ENCODE results near the gene BLACAT1. TPM values are rescaled to one million over a fixed set of nuclear protein-coding genes. Genes with fewer than 3 reads are reported as not detected.
"Not testable (repeated sequence)": the region's sequence is repeated elsewhere in the genome, so short reads cannot be mapped to it uniquely, and the experiment has no call there.

The BLACAT1 gene
- total RNA-seq, 1 donor from 2014 or later = not detected

GRCh38 chr1:205486258-205486657 is 30.4 kb upstream of the BLACAT1 start:
- DNase-seq (ENCODE audit: low spot score) = no peak
- intact Hi-C loops (cut with DNase I) = loop anchor here (5.0 kb wide), 1 partner anchor 171 kb away; no protein-coding TSS in a partner anchor

GRCh38 chr1:205484985-205485967 is 29.4 kb upstream of the BLACAT1 start:
- DNase-seq (ENCODE audit: low spot score) = no peak
- intact Hi-C loops (cut with DNase I) = loop anchor here (1.0 to 5.0 kb wide), 2 partner anchors 88 to 172 kb away; no protein-coding TSS in a partner anchor

DNA sequence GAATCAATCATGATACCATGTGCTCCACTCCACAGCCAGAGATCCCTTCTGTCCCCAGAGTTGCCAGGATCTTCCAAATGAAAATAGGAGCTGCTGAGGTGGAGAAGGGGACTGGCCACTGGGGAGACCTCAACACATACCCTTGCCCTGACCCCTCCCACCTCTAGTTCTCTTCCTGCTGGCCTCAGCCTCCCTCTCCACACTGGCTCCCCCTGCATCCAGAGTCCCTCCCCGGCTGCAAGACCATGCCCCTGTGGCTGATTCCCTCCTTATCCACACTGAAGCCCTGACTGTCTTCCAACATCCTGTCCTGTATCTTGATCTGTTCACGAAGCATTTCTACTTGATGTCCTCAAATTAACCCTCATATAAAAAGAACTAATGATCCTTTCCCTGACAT is 27.5 kb upstream of the BLACAT1 start:
- intact Hi-C loops (cut with DNase I) = loop anchor here (2.0 kb wide), 1 partner anchor 129 kb away; no protein-coding TSS in a partner anchor
- DNase-seq (ENCODE audit: low spot score) = no peak

GRCh38 chr1:205482587-205482986 is 26.7 kb upstream of the BLACAT1 start:
- not testable (repeated sequence) for DNase-seq (ENCODE audit: low spot score)
- intact Hi-C loops (cut with DNase I) = loop anchor here (2.0 kb wide), 1 partner anchor 128 kb away; no protein-coding TSS in a partner anchor

- intact Hi-C loops (cut with DNase I) = loop anchor here (2.0 kb wide), 1 partner anchor 127 kb away; no protein-coding TSS in a partner anchor
- DNase-seq (ENCODE audit: low spot score) = no peak
Measured at GRCh38 chr1:205481629-205482151, 25.8 kb upstream of the BLACAT1 start.

DNA sequence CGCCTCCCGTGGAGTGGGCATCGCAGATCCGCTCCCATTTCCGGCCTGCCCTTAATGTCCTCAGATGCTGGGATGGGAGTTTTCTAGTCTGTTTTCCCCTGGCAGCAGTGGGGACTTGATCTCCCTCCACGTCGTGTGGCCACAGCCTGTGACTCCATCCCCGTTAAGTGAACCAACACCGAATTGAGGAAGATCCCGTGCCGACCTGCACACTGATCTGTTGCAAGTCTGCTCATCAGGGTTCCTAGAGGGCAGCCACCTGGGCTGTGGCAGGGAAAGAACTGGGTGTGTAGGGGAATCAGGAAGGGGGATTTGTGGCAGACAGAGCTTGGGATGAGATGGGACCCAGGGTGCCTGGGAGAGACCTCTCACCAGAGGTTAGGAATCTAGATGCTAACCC is 25.4 kb upstream of the BLACAT1 start:
- DNase-seq (ENCODE audit: low spot score) = no peak
- intact Hi-C loops (cut with DNase I) = no loop called here

GRCh38 chr1:205480349-205480985 is 24.6 kb upstream of the BLACAT1 start:
- DNase-seq (ENCODE audit: low spot score) = no peak
- intact Hi-C loops (cut with DNase I) = no loop called here

DNA sequence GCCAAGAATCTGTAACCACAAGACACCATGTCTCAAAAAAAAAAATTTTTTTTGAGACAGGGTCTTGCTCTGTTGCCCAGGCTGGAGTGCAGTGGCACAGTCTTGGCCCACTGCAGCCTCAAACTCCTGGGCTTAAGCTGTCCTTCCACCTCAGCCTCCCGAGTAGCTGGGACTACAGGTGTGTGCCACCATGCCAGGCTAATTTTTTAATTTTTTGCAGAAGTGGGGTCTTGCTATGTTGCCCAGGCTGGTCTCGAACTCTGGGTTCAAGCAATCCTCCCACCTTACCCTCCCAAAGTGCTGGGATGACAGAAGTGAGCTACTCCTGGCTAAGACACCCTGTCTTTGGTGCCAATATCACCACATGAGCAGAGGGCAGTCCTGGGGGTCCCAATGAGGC is 23.1 kb upstream of the BLACAT1 start:
- intact Hi-C loops (cut with DNase I) = loop anchor here (5.0 kb wide), 1 partner anchor 42 kb away; no protein-coding TSS in a partner anchor
- not testable (repeated sequence) for DNase-seq (ENCODE audit: low spot score)

GRCh38 chr1:205477759-205478247 is 22.0 kb upstream of the BLACAT1 start:
- DNase-seq (ENCODE audit: low spot score) = no peak
- intact Hi-C loops (cut with DNase I) = loop anchor here (5.0 kb wide), 1 partner anchor 41 kb away; no protein-coding TSS in a partner anchor

- DNase-seq (ENCODE audit: low spot score) = no peak
- intact Hi-C loops (cut with DNase I) = loop anchor here (5.0 kb wide), 1 partner anchor 40 kb away; no protein-coding TSS in a partner anchor
Measured at GRCh38 chr1:205477121-205477758, 21.4 kb upstream of the BLACAT1 start.

DNA sequence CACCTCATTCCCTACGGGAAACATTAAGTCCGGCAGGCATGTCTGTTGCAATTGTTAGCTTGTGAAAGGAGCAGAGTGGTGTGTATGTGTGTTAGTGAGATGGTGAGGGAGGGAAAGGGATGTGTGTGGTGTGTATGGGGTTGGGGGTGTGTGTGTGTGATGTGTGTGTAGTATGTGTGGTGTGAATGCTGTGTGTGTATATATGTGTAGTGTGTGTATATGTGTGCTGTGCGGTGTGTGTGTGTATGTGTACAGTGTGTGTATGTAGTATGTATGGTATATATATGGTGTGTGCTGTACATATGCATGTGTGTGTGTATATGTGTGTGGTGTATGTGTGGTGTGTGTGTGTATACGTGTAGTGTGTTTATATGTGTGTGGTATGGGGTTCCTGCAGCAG is 20.8 kb upstream of the BLACAT1 start:
- intact Hi-C loops (cut with DNase I) = loop anchor here (5.0 kb wide), 1 partner anchor 39 kb away; no protein-coding TSS in a partner anchor
- DNase-seq (ENCODE audit: low spot score) = no peak

DNA sequence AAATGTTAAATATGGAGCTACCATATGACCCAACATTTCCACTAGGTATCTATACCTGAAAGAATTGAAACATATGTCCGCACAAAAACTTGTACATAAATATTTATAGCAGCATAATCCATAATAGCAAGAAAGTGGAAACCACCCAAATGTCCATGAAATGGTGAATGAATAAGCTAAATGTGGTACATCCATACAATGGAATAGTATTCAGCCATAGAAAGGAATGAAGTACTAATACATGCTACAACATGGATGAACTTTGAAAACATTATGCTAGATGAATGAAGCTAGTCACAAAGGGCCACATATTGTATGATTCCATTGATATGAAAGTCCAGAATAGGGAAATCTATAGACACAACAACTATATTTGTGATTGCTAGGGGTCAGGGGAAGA is 20.0 kb upstream of the BLACAT1 start:
- intact Hi-C loops (cut with DNase I) = loop anchor here (5.0 kb wide), 1 partner anchor 39 kb away; no protein-coding TSS in a partner anchor
- DNase-seq (ENCODE audit: low spot score) = no peak

- DNase-seq (ENCODE audit: low spot score) = no peak
- intact Hi-C loops (cut with DNase I) = no loop called here
Measured at GRCh38 chr1:205474571-205474970, 18.7 kb upstream of the BLACAT1 start.

- DNase-seq (ENCODE audit: low spot score) = no peak
- intact Hi-C loops (cut with DNase I) = no loop called here
Measured at GRCh38 chr1:205473966-205474365, 18.1 kb upstream of the BLACAT1 start.

DNA sequence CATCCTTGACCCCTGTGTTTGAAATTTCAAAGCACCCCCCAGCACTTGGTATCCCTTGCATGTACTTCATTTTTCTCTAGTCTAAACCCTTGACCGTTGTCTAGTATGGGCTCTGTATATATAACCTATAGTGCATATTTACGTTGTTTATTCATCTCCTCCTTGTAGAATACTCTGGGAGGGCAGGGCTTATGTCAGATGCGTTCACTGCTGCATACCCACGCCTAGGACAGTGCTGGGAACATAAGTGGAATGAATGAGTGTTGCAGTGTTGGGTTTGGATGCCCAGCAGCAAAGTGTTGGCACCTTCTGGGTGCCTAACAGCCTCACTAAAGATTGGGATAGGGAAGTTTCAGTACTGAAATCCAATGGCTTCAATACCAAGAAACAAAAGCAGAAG is 17.6 kb upstream of the BLACAT1 start:
- no peak for DNase-seq (ENCODE audit: low spot score)
- intact Hi-C loops (cut with DNase I) = no loop called here

DNA sequence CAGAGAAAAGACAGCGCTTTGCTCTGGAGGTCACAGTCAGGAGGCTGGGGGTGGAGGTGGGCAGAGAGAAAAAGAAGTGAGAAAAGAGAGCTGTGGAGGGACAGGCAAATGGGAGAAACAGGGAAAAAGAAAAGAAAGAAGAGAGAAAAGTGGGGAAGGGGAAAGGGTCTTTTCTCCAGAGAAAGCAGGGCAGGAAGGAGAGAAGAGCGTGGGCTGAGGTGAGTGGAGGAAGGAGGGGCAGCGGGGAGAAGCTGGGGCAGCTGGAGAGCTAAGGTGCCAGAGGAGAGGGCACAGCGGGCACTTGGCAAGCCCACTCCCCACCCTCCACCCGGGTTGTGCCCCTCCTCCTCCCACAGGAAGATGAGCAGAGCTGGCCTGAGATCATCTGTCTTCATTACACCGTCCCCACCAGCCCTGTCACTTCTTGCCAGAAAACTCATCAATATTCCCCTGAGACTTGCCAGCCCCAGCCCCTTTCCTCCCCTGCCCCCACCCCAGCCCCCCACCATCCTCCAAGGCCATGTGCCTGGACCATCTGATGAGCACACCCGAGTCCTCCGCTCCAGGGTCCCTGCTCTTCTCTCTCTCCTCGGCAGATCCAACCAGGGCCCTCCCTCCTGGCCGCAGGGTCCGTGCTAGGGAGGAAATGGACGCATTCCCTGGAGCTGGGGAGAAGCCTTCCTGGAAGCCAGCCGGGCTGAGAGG is 17.0 kb upstream of the BLACAT1 start:
- no peak for DNase-seq (ENCODE audit: low spot score)
- intact Hi-C loops (cut with DNase I) = no loop called here

DNA sequence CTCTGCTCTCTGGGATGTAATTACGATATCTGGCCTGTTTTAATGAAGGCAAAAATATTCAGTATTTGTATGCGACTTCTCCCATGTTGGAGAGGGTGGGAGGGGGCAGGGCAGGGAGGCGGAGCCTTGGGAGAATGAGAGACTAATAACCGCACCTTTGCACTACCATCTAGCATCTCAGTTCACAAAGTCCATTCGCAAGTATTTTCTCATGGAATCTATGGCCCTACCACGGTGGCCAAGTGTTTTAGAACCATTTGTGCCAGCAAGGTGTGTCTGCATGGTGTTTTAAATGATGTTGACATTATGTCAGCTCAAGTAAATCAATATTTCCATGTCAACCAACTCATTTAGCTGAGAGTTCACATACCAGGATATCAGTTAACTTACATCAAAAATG is 14.3 kb upstream of the BLACAT1 start:
- intact Hi-C loops (cut with DNase I) = no loop called here
- DNase-seq (ENCODE audit: low spot score) = no peak

GRCh38 chr1:205466595-205467220 is 10.9 kb upstream of the BLACAT1 start:
- intact Hi-C loops (cut with DNase I) = no loop called here
- no peak for DNase-seq (ENCODE audit: low spot score)

Measured in cardiac septum (tissue), 1 donor.